Activated CD4-positive, CD25-positive, alpha-beta regulatory T cell treated with anti-CD3 and anti-CD28 coated beads, Interleukin-2, amount 50 U/mL, for 72 hours (primary cell): Measurements from ENCODE around the gene SNU13.
"Not testable (repeated sequence)": the region's sequence is repeated elsewhere in the genome, so short reads cannot be mapped to it uniquely, and the experiment has no call there.

Experiments
- DNase-seq: peaks from one replicate; pipeline ENCODE4 v3.0.0; 2021

The SNU13 gene

DNA sequence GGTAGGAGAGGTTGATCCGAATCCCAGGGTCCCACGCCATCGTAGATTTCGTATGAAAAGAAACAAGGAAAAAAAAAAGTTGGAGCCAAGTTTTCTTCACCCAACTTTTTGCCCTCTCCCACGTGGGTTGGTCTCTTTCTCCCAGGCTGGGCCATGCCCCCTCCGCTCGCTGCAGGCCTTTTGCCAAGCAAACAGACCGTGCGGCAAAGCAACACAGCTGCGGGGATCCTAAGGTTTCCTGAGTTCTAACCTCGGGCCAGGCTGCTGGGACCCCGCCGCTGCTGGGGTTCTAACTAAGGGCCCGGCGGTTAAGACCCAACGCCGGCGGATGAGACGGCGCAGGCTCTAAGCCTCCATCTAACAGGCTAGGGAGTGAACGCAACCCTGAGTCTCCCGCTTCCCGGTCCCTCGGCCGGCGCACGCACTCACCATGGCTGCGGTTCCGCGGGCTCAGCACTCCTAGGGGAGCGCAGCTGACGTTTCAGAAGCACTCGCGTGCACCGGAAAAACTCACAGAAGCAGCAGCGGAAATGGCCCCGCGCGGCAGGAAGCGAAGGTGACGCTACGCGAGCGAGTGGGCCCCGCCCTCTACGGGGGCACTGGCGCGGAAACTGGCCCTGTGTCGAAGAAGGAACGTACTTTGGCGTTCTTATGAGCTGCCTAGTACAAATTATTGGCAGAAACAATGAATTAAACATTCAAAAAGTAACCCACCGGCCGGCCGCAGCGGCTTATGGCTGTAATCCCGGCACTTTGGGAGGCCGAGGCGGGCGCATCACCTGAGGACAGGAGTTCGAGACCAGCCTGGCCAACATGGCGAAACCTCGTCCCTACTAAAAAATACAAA is at the start of gene SNU13:
Gene SNU13, minus strand, starts transcription at position 503 of the 847 bp plus-strand sequence. Its CDS starts 71 bp downstream, at position 432.
- DNase-seq = peak; percentile 91

DNA sequence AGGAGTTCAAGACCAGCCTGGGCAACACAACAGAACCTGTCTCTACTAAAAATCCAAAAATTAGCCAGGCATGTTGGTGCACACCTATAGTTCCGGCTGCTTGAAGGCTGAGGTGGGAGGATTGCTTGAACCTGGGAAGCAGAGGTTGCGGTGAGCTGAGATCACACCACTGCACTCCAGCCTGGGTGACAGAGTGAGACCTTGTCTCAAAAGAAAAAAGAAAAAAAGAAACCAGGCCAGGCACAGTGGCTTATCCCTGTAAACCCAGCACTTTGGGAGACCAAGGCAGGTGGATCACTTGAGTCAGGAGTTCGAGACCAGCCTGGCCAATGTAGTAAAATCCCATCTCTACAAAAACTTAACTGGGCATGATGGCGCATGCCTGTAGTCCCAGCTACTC is 44.6 kb upstream of the SNU13 start:
- not testable (repeated sequence) for DNase-seq

DNA sequence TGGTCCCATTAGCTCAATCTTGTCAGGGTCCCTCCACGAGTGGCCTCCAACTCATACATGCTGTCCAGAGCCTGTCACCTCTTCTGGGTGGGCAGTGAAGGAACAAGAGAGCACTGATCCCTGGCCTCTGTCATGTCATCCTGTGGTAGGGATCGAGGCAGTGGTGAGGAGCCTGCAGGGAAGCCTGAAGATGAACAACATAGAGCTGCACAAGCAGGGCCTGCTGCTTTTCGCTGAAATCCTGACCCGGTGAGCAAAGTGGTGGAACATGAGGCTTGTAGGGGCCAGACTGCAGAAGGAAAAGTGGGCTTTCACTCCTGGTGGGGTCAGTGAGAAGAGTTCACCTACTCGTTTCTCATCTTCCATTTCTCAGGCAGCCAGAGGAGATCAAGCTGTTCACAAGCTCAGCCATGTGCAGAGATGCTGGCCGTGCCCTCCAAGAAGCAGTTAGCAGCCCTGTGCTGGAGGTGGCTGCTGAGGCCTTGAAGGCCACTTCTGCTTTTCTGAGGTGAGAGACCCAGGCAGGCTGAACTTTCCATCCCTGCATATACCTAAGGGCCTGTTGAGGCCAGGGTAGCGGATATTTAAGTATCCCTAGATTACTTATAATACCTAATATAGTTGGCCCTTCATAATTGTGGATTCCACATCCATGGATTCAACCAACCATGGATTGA is 43.6 kb upstream of the SNU13 start:
- no peak for DNase-seq

- DNase-seq = no peak
These were observed 42.9 kb upstream of the SNU13 start for GRCh38 chr22:41731609-41732008.

- no peak for DNase-seq
These were observed 36.9 kb upstream of the SNU13 start for GRCh38 chr22:41725510-41726110.

DNA sequence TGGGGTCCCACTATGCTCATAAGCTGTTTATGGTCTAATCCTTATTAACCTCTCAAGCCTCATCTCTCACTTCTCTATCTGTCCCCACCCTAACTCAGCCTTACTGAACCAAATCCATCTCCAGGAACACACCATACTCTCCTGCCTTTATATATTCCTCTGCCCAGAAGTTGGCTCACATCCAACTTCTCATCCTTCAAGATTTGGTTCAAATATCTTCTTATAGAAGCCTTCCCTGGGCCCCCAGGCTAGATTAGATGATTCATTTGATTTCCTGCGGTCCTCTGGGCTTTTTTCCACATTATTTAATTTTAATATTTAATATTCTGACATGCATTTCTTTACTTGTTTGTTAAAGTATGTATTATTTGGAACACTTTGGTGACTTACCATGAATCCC is 33.8 kb upstream of the SNU13 start:
- DNase-seq = no peak

GRCh38 chr22:41713004-41713403 is 24.3 kb upstream of the SNU13 start:
- no peak for DNase-seq

DNA sequence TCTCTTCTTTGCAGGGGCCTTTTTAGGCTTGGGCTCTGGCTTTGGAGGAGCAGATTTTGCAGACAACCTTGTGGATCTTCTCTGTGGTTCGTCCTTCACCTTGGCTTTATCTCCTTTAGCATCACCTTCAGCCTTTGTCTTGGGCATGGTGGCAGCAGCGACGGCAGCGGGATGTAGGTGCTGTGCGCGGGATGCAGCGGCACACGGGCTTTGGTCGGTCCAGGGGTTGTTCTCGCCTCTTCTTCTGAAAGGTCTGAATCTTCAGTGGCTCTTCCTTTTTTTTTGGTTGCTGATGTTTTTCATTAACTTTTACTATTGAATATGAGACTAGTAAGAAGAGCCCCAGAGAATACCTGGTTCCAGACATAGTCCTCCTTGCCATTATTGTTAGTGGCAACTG is 20.7 kb upstream of the SNU13 start:
- no peak for DNase-seq

DNA sequence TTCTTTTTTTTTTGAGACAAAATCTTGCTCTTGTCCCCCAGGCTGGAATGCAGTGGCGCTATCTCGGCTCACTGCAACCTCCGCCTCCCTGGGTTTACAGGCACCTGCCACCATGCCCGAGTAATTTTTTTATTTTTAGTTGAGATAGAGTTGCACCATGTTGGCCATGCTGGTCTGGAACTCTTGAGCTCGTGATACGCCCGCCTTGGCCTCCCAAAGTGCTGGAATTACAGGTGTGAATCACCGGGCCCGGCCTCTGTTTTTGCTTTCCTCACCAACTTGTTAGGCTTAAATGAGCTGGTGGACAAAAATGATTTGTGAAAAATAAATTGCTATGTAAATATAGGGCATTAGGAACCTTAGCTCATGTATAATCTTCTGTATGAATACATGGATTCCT is 14.1 kb upstream of the SNU13 start:
- DNase-seq = no peak

- no peak for DNase-seq
These were observed 11.4 kb upstream of the SNU13 start for GRCh38 chr22:41700108-41700364.

DNA sequence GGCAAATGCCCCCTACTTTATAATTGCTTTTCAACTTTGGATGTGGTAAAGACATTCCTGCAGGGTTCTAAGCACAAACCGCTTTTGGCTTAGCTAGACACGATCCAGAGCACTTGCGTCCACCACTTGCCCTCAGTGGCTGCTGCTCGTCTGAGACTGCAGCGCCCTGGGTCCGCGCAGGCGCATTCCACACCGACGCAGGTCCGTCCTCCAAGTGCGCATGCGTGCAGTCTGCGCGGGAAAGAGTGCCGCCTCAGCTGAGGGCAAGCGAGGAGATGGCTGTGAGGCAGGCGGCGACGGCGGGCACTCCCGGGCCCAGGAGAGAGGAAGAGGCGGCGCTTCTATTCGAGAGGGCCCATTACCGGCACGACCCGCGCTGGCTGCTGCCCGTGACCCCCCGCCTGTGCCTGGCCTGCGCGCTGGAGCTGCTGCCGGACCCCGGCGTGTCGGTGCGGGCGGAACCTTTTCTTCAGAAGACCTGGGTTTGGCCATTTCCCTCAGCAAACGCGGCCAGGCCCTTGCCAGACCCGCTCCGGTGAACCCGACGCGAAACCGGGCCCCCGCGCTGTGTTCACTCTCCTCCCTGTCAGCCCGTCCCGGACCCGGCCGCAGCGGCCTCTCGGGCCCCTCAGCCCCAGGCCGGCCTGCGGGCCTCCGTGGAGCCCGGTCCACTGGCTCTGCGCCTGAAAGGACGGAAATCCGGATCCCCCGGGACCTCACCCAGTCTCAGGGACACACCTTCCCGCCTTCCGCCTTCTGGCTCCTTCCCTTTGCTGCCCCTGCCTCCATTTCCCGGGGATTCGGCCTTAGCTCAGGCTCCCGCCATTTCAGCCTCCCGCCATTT is 10.8 kb upstream of the SNU13 start, which contains the start of gene MEI1:
Gene MEI1, plus strand, starts transcription at position 240 of the 844 bp plus-strand sequence. Its CDS starts 36 bp downstream, at position 276.
- peak; percentile 89 for DNase-seq

DNA sequence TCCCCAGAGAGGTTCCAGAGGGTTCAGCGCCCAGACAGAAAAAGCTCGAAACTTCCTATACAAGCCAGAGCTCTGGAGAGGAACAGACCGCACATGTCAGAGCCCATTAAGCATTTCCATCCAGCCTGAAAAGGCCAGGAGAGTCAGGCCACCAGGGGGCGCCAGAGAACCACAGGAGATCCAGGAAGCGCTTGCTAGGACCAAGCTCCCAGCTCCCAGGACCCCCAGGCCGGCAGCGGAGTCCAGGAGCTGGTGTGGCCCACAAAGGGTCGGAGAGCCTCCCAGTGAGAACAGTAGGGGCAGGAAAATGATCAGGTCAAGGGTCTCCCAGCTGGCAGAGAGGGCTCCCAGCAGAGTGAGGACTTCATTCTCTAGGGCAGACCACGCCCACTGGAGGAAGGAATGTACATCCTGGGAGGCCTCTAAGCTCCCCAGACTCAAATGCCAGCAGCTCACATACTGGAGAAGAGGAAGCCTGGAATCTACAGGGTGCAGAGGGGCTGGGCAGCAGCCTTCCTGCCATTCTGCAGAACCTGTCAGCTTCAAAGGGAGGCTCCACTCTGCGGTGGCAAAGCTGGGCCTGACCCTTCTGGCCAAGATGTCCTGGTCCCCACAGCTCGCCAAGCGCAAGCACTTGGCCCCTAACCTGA is 8.6 kb upstream of the SNU13 start:
- peak; percentile 96 for DNase-seq

DNA sequence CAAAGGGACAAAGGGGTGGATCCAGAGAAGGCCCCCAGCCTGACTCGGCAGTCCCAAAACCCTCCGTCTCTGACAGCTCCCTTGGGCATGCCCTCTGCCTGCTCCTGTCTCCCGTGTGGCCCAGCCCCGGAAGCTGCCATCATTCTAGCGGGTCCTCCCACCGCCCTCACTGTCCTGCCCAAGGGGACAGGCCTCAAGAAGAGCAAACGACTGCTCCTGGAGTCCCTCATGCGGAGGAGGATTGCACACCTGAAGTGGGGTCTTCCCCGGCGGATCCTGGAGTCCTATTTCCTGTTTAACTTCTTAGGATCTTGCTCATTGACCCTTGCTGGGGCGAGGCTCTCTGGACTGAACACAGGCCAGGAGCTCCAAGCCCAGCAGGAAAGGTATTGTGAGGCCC is 8.0 kb upstream of the SNU13 start:
- no peak for DNase-seq

GRCh38 chr22:41695211-41695610 is 6.5 kb upstream of the SNU13 start:
- DNase-seq = no peak

DNA sequence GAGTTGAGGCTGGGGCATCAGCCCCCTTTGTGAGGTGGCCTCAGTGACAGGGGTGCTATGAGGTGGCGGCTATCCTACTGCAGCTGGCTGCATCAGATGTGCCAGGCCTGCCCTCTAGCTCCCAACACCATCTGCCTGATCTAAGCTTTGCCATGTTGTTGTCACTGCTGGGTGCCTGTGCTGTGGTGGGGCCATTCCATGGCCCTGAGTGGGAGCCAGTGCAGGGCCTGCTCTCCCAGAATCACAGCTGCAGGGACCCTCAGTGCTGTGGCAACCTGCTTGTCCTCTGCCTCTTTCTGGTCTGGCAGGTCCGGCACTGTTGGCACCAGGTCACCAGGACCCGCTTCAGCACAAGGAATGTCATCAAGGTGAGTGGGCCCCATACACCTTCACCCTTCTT is 1.8 kb upstream of the SNU13 start:
- DNase-seq = no peak

GRCh38 chr22:41687901-41688364 is 734 bp downstream of the SNU13 start:
- peak; percentile 38 for DNase-seq

- not testable (repeated sequence) for DNase-seq
These were observed 1.8 kb downstream of the SNU13 start for GRCh38 chr22:41686890-41687289.

- DNase-seq = no peak
These were observed 4.5 kb downstream of the SNU13 start for GRCh38 chr22:41684194-41684593.

DNA sequence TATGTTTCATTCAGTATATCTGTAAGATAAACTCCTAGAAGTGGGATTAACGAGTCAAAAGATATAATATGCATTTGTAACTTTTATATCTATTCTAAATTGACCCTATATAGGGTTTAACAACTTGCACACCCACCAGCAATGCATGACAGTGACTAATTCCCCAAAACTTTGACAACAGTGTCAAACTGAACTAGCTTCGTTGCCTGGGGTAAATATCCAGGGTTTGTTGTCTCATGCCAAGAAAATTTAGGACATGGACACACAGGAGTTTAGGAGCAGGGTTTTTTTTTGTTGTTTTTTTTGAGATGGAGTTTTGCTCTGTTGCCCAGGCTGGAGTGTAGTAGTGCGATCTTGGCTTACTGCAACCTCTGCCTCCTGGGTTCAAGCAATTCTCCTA is 5.1 kb downstream of the SNU13 start:
- no peak for DNase-seq

GRCh38 chr22:41683052-41683451 is 5.6 kb downstream of the SNU13 start:
- no peak for DNase-seq

DNA sequence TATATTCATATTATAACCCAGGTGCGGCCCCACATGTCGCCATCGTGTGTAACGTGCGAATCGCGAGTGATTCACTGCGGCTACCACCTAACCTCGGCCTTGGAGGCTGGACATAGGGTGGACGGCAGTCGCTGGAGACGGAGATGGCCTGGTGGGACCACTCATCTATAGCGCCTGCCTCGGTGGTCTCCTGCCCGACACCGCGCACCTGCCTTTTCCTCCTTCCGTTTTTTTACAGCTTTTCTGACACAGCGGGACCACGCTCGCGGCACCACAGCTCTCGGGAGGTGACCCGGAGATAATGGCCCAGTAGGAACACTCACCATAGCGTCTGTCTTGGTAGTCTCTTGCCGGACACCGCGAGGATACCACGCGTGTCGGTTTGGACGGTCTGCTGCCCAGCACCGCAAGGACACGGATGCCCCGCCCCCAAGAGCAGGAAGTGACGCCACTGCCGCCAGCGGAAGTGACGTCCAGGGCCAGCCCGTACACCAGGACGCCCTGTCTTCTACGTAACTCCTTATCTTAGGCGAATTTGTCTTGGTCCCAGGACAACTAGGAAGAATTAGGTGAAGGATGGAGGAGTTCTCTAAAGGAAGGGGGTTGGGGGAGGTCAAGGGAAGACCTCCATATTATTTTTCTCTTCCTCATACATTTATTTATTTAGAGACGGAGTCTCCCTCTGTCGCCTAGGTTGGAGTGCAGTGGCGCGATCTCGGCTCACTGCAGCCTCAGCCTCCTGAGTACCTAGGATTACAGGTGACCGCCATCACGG is 6.4 kb downstream of the SNU13 start:
- DNase-seq = peak; percentile 85

DNA sequence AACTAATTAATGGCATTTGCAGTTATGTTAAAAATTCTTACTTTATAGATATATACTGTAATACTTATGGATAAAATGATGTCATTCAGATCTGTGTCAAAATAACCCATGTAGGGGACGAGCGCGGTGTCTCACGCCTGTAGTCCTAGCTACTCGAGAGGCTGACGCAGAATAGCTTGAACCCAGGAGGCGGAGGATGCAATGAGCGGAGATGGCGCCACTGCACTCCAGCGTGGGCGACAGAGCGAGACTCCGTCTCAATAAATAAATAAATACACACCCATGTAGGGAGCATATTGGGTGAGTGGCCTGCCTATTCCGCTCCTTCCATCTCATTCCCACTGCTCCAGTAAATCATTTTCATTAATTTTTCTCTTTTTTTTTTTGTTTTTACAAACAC is 7.1 kb downstream of the SNU13 start:
- DNase-seq = no peak
